SKM-1 treated with dmso at 0.1 percent for 144 hours (cell line): ENCODE measurements around the gene ABHD12B.

ENCODE experiments used
- DNase-seq: peaks from one replicate; lab custom pipeline; 2025; ENCODE audit not compliant: unreplicated experiment; lab: John Stamatoyannopoulos, UW

Gene ABHD12B

GRCh38 chr14:50839048-50839447, 32.8 kb upstream of the ABHD12B start:
- DNase-seq, result no peak

GRCh38 chr14:50839691-50840090, 32.2 kb upstream of the ABHD12B start:
- DNase-seq, result no peak

DNA sequence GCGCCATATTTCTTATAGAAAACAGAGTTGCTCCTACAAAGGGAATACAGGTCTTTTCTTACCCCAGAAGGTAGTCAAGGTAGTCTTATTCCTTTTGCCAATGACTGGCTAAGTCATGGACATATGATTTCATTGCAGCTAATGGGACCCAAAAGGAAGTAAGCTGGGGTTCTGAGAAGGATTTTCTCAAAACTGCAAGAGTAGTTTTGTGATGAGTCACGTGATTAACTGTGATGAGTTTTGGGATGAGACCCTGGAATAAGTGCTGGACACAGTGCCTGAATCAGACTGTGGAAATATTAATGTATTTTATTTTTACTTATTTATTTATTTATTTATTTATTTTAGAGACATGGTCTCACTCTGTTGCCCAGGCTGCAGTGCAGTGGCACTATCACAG, 27.5 kb upstream of the ABHD12B start:
- DNase-seq, result no peak

DNA sequence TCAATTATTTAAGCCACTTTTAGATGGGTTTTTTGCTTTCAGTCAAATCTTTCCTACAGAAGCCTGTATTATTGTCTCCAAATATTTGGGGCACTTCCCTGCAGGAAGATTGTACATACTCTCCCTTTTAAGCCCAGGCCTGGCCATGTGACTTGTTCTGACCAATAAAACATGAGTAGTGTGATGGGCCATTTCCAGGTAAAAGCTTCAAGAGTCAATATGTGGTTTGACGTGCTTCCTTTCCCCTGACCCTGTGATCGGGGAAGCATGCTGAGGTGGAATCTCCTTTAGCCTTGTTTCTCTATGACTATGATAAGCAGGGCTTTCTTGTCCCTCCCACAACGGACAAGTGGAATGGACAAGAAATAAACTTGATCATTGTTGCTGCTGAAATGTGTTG, 26.7 kb upstream of the ABHD12B start:
- no peak for DNase-seq

DNA sequence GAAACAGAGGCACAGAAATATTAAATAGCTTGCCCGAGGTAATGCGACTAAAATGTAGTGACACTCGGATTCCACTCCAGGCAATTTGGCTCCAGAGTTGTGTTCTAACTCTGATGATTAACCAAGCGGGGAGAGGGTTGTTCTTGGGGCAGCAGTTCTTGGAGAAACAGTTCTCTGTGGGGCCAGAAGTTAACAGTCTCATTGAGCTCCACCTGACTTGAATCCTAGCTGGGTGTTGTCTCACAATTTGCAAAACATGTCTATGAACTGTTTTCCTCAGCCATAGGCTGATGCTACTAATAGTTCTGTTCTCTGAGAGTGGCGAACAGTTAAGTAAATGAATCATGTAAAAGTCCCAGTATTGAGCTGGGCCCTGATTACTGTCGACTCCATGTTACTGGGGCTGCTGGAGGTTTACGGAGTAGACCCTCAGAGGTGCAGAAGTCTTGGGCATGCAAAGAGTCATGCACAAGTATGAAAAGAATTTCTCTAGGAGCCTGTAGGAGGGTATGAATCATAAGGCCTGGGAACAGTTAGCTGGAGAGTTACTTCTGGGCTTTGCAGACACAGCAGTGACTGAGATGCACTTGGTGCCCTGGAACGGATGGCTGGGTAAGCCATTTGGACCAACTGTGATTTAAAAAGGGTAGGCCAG, 25.5 kb upstream of the ABHD12B start:
- DNase-seq, result no peak

DNA sequence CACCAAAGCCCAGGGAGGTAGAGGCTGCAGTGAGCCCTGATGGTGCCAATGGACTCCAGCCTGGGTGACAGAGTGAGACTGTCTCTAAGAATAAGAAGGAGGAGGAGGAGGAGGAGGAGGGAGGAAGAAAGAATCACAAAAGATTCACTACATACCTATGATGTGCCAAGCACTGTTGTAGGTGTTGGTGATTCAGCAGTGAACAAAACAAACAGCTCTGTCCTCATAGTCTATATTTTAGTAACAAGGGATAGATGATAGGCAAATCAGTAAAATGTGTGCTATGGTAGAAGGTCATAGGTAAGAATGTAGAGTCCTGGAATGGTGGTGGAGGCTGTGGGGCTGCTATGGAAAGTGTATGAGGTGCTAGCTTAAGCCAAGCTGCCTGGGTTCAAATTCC, 18.0 kb upstream of the ABHD12B start:
- DNase-seq, result no peak

DNA sequence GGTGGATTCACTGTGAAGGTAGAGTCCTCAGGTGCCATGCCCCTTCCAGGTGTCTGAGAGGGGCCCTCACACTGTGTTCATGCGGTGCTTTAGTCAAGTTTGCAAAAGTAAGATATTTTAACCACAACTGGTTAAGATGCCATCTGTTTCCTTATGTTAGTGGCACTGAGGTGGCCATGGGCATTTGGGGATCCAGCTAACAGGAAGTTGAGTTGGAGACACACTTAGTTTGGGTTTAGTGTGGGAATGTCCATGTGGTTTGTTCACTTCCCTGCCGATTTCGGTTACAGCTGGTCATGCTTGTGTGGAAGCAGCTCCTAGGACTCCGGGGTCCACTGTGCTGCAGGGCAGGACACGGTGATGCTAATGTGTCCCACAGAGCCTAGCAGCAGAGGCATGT, 17.3 kb upstream of the ABHD12B start:
- no peak for DNase-seq

DNA sequence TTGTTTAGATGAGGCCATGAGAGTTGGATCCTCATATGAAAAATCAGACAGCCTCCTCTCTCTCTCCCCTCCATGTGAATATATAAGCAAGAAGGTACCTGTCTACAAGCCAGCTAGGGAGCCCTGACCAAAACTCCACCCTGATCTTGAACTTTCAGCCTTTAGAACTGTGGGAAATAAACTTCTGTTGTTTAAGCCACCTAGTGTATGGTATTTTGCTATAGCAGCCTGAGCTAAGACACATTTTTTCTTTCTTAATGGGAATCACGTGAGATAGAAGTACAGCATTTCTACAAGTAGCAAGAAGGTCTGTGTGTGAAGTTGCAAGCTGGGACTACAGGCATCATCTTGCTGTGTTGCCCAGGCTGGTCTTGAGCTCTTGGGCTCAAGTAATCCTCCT, 16.3 kb upstream of the ABHD12B start:
- no peak for DNase-seq

DNA sequence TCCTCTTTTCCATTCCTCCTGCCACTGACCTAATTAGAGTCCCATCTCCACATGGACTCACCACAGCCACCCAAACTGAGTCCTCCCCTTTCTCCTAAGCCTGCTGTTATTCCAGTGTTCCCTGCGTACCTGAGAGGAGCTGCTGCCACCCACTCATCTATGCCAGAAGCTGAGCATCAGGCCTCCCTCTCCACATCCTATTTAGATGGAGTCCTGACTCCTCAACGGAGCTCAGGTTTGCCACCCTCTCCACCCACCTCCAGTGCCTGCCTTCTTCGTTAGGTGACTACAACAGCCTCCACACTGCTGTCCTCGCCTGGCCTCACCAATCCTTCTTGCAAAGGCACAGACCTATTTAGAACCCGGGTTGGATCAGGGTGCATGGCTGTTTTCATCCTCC, 15.2 kb upstream of the ABHD12B start:
- no peak for DNase-seq

GRCh38 chr14:50859296-50859624, 12.6 kb upstream of the ABHD12B start:
- no peak for DNase-seq

GRCh38 chr14:50860478-50861086, 11.3 kb upstream of the ABHD12B start:
- peak; percentile 9 for DNase-seq

- DNase-seq, result no peak
These were observed 9.8 kb upstream of the ABHD12B start for GRCh38 chr14:50862036-50862570.

- no peak for DNase-seq
These were observed 7.6 kb upstream of the ABHD12B start for GRCh38 chr14:50864237-50864636.

DNA sequence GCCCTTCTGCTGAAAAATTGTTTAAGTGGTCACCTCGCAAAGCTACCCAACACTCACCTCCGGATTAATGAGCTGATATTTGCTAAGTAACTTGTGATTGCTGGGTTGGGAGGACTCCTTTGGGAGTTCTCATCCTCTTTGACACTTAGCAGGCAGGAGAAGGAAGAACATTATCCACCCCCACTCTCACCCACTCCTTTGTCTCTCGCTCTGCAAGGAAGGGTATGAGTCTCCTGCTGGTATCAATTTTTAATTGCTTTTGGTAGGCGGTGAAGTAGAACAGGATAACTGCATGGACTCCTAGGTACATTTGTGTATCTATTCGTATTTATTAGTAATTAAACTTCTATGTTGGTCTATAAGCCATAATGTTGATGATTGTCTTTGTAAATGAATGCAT, 6.9 kb upstream of the ABHD12B start:
- DNase-seq, result no peak

- no peak for DNase-seq
These were observed 6.3 kb upstream of the ABHD12B start for GRCh38 chr14:50865391-50866076.

DNA sequence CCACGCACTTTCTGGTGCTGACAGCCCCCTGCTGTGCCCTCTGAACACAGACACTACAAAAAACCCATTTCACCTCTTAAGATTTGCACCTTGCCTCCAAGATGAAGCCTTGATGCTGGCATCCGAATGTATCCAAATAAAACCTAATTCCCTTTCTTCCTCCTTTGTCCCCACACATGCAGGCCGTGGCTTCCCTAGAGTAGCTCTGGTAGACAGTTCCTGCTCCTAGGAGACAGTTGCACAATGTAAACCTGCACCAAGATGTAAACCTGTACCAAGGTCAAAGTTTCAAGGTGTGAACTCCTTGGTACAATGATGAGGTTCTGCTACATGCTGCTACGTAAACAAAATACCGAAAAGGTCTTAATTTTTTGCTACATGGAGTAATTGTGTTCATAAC, 625 bp upstream of the ABHD12B start:
- DNase-seq, result no peak

GRCh38 chr14:50874757-50875156, 2.9 kb downstream of the ABHD12B start:
- DNase-seq, result no peak

DNA sequence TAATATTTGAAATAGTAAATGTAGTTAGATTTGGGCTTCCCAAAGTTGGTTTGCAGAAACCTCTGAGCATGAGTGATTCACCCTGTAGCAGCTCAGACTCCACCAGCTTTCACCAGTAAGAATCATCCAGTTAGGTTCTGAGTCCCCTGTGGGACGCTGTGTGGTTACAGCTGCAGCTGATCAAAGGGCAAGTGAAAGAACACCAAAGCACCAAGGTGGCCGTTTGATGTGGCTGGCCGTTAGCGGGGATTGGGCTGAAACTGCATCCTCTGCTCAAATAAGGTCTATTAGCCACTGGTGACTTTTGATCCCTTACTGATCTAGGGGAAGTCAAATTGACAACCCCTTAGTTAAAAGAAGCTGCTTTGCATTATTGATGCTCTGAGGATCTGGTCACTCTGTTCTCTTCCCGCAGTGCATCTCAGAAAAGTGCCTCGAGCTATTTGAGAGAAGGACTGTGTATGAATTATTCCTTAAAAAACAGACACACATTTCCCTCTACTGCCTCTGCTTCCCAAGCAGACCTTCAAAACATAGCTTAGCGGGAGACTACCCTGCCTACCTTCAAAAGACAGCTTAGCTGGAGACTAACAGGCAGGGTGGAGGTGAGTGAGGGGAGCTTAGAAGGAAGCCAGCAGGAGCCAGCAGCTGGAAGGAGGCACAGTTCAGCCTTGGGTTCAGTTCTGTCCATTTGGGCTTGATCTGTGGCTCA, 3.7 kb downstream of the ABHD12B start:
- DNase-seq, result no peak

GRCh38 chr14:50882932-50883826, 11.3 kb downstream of the ABHD12B start:
- DNase-seq, result no peak

DNA sequence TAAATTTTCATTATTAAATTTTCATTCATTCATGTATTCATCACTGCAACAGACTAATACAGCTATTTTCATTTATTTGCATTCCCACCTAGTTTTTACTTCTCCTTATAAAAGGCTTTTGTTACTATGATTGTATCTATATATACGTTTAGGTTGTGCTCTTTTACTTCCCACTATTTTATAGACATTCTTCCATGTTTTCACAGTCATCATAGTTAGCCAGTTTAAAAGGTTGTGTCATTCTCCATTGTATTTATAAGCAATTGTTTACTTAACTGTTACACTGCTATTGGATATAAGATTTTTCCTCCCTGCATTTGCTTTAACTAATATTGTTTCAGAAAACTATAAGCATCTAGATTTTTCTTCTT, 12.0 kb downstream of the ABHD12B start:
- DNase-seq, result no peak

GRCh38 chr14:50887476-50887875, 15.6 kb downstream of the ABHD12B start:
- DNase-seq, result no peak
